Endothelial cell (in vitro differentiated cells): ENCODE data around the gene DDIT4. TPM values are rescaled to one million over a fixed set of nuclear protein-coding genes. Genes with fewer than 3 reads are reported as not detected.

ENCODE experiments used
- DNase-seq: peaks from one replicate; pipeline ENCODE4 v3.0.0; 2021; ENCODE audit warnings: low spot score
- H3K27ac Mint-ChIP-seq: one replicate; pipeline ENCODE4 v1.8.0; 2021; ENCODE audit warnings: mixed read lengths, inconsistent platforms; ENCODE audit not compliant: unreplicated experiment
- H3K27me3 Mint-ChIP-seq: one replicate; pipeline ENCODE4 v1.8.0; 2021; ENCODE audit warnings: mild to moderate bottlenecking, moderate library complexity, mixed read lengths, inconsistent platforms; ENCODE audit not compliant: unreplicated experiment
- H3K36me3 Mint-ChIP-seq: one replicate; pipeline ENCODE4 v1.8.0; 2021; ENCODE audit warnings: mild to moderate bottlenecking, low read depth, mixed read lengths, inconsistent platforms; ENCODE audit not compliant: unreplicated experiment
- H3K4me1 Mint-ChIP-seq: one replicate; pipeline ENCODE4 v1.8.0; 2021; ENCODE audit warnings: mild to moderate bottlenecking, mixed read lengths, inconsistent platforms; ENCODE audit not compliant: unreplicated experiment
- H3K4me3 Mint-ChIP-seq: one replicate; pipeline ENCODE4 v1.8.0; 2021; ENCODE audit warnings: mild to moderate bottlenecking, mixed read lengths, inconsistent platforms; ENCODE audit not compliant: unreplicated experiment
- H3K9me3 Mint-ChIP-seq: one replicate; pipeline ENCODE4 v1.8.0; 2021; ENCODE audit warnings: mixed read lengths, inconsistent platforms; ENCODE audit not compliant: unreplicated experiment
- total RNA-seq: library from RNA; stranded (reverse); fragmentation: NEBNext Ultra II Directional; extraction: Animal tissue kit (Norgen Biotek cat#: 25700); gene quantifications from one replicate; pipeline ENCODE4 v1.2.1, GENCODE V29; 2021; ENCODE audit not compliant: unreplicated experiment
- TF ChIP-seq, protein P1 (sequence below): fragments of 200-600 bp; sonication (generic); IDR thresholded peaks from one replicate; pipeline ENCODE4 v1.5.0; 2021; ENCODE audit warnings: antibody characterized with exemption; ENCODE audit not compliant: unreplicated experiment

Gene DDIT4
- total RNA-seq, 1 donor from 2014 or later: 32.4 TPM

DNA sequence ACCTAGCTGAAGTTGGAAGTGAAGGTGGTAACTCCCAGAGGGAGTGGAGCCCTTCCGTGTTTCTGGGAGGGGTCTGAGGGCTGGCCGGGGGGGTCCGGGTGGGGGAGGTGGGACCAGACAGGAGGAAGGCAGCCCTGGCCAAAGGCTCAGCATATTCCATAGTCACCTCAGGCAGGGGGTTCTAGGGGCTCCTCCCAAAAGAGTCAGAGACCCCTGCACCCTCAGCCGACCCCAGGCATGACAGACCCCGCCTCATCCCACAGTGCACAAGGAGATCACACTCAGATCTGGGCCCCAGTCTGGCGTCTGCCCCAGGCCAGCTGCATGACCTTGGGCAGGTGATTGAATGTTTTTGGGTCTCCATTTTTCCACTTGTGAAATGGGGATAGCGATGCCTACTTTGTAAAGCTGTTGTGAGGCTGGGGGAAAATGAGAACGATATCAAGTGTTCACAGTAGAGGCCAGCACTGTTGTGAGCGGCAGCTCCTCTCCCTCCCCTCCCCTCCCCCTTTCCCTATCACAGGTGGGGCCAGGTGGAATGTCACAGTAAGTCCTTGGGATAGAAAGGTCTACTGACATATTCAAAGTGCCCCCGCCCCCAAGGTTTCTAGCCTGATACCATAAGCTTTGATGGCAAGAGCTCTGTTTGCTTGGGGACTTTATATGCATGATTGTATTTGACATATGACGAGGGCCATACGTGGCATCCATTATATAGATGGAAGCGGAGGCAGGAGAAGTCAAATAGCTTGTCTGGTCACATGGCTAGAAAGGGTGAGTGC, 47.7 kb downstream of the DDIT4 start:
- H3K27ac Mint-ChIP-seq: no peak overlapping the region
- DNase-seq: no peak
- peaks cover 6% of the 10 kb centered on the region for H3K27me3 Mint-ChIP-seq
- H3K4me1 Mint-ChIP-seq: peaks cover 38% of the 10 kb centered on the region
- no peaks in the 10 kb centered on the region for H3K9me3 Mint-ChIP-seq
- no peak overlapping the region for H3K4me3 Mint-ChIP-seq
- TF ChIP-seq, protein P1, sequence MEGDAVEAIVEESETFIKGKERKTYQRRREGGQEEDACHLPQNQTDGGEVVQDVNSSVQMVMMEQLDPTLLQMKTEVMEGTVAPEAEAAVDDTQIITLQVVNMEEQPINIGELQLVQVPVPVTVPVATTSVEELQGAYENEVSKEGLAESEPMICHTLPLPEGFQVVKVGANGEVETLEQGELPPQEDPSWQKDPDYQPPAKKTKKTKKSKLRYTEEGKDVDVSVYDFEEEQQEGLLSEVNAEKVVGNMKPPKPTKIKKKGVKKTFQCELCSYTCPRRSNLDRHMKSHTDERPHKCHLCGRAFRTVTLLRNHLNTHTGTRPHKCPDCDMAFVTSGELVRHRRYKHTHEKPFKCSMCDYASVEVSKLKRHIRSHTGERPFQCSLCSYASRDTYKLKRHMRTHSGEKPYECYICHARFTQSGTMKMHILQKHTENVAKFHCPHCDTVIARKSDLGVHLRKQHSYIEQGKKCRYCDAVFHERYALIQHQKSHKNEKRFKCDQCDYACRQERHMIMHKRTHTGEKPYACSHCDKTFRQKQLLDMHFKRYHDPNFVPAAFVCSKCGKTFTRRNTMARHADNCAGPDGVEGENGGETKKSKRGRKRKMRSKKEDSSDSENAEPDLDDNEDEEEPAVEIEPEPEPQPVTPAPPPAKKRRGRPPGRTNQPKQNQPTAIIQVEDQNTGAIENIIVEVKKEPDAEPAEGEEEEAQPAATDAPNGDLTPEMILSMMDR: no peak
- peaks cover 4% of the 10 kb centered on the region for H3K36me3 Mint-ChIP-seq

DNA sequence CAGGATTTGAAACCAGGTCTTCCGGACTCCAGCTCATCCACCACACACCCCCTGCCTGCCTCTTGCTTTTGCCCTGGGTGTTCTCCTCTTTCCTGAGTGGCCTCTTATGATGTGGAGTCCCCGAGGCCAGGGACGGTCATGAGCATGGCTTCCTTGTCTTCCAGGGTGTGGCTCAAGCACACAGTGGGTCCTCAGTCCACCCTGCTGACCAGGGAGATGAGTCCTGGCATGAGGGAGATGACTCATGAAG, 48.2 kb downstream of the DDIT4 start:
- H3K27me3 Mint-ChIP-seq: peaks cover 8% of the 10 kb centered on the region
- no peak overlapping the region for H3K27ac Mint-ChIP-seq
- peaks cover 4% of the 10 kb centered on the region for H3K36me3 Mint-ChIP-seq
- peaks cover 41% of the 10 kb centered on the region for H3K4me1 Mint-ChIP-seq
- TF ChIP-seq, protein P1: no peak
- no peak overlapping the region for H3K4me3 Mint-ChIP-seq
- no peaks in the 10 kb centered on the region for H3K9me3 Mint-ChIP-seq
- DNase-seq: no peak

DNA sequence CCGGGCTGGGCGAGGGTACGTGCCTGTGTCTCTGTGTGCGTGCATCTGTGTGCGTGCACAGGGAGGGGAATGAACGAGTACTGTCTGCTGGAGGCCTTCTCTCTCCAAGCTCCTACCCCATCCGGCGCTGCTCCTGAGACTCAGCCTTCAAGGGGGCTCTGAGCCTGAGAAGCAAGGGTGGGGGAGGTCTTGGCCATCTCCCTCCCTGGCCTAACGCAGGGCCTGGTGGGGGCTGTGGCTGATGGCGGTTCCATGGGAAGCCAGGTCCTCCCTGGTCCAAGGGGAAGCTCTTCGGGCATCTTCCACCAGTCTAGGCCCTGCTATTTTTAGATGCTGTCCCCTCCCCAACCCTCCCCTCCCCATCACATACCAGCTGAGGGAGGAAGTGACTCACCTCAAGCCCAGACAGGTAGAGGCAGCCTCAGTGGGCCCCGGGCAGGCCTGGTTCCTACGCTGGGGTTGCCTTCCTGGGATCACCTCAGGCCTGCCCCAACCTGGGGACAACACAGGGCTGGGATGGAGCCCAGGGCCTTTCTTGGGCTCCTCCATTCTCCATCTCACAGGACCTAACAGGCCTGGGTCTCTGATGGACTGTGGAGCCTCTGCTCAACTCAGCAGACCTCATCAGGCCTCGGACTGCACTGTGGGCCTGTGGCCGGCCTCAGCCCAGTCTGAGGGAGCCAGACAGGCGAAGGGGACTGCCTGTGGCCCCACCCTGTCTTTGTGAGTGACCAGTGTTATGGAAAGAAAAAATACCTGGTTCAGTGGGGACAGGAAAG, 48.7 kb downstream of the DDIT4 start:
- Mint-ChIP-seq H3K4me3 (no peak overlapping the region), H3K36me3 (peaks cover 4% of the 10 kb centered on the region), H3K9me3 (no peaks in the 10 kb centered on the region), H3K4me1 (peaks cover 38% of the 10 kb centered on the region), H3K27me3 (peaks cover 8% of the 10 kb centered on the region), H3K27ac (no peak overlapping the region)
- TF ChIP-seq, protein P1: no peak
- DNase-seq: no peak

DNA sequence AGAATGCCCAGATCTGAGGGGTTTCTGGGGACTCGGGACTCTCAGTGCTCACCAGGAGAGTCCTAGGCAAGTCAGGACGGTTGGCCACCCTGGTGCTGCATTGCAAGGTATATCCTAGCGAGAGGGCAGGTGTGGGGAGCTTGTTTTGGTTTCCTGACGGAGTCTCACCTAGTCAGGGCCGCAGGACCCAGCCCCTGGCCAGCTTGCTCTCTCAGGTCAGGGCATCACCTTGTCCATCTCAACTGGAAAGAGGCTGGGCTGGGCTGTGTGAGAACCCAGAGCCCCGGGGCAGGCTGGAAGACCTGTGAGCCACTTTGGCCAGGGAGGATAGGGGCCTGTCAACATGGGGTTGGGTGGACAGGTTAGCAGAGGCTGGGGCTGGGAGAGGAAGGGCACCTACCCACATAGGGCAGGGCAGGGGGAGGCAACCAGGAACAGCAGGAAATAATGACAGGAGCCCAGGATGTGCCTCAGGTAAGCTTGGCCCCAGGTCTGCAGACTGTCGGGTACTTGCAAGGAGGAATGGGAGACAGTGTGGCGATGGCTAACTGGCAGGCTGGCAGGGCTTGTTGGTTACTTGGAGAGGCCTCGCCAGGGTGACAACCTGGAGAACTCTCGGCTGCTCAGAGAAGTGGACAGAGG, 49.5 kb downstream of the DDIT4 start:
- H3K27me3 Mint-ChIP-seq: peaks cover 13% of the 10 kb centered on the region

More for the DNA sequence above, 49.5 kb downstream of the DDIT4 start:
- Mint-ChIP-seq H3K4me3 (no peak overlapping the region), H3K27ac (no peak overlapping the region), H3K36me3 (peaks cover 4% of the 10 kb centered on the region), H3K4me1 (peaks cover 37% of the 10 kb centered on the region), H3K9me3 (no peaks in the 10 kb centered on the region)
- no peak for DNase-seq
- TF ChIP-seq, protein P1: no peak
